Right renal cortex interstitium (tissue), 3 donors: ENCODE measurements around the gene GMCL2. TPM values are rescaled to one million over a fixed set of nuclear protein-coding genes. Genes with fewer than 3 reads are reported as not detected.
"Not testable (repeated sequence)": the region's sequence is repeated elsewhere in the genome, so short reads cannot be mapped to it uniquely, and the experiment has no call there.

Experiments
- DNase-seq, 3 donors: peaks; one replicate each; pipeline ENCODE4 v3.0.0-alpha.2; 2013; ENCODE audit warnings: low read depth in 3 of 3, low spot score in 2 of 3
- polyA plus RNA-seq, 3 donors: library from polyadenylated mRNA; unstranded; fragments of 120-200 nt; gene quantifications; one replicate each; pipeline ENCODE4 v1.2.1, GENCODE V29; 2013; ENCODE audit not compliant: insufficient read length in 3 of 3

GMCL2 gene
- under 1 TPM in 2 of 3 donors, not detected in 1; 0.06 to 0.07 TPM for polyA plus RNA-seq

- DNase-seq, result no peak
Measured at GRCh38 chr5:178187014-178187413, at the start of gene GMCL2. Gene GMCL2 (minus strand): TSS chr5:178187371. CDS start chr5:178187299, 72 bp downstream.

- DNase-seq, result no peak
Measured at GRCh38 chr5:178236679-178237078, 49.5 kb upstream of the GMCL2 start.

- no peak for DNase-seq
Measured at GRCh38 chr5:178236126-178236525, 49.0 kb upstream of the GMCL2 start.

- no peak for DNase-seq
Measured at GRCh38 chr5:178235588-178235974, 48.4 kb upstream of the GMCL2 start.

GRCh38 chr5:178234750-178235587, 47.8 kb upstream of the GMCL2 start:
- DNase-seq, result peak in 2 of 3 donors; percentile 51 to 56

GRCh38 chr5:178234121-178234749, 47.1 kb upstream of the GMCL2 start:
- DNase-seq, result no peak

DNA sequence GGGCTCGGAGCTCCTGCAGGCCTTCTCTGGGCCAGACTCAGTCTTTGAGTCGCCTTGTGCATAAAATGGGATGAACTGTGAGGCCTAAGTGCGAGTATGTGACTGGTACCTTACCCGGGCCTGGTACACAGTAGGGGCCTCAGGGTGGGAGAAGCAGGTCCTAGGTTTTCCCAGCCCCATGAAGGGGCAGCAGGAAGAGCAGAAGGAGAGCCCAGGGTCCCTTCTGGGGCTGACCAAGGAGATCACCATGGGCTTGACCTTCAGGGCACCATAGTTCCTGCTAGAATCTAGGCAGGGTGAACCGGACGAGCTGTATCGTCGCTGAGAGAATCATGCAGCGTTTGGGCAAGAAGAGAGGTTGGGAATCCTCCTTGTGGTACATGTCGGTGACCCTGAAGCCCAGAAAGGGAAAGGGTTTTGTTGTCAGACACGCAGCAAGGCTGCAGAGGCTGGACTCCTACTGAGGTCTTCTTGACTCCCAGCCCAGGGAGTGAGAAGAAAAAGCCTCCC, 45.8 kb upstream of the GMCL2 start:
- DNase-seq, result no peak

- peak in 2 of 3 donors; percentile 34 to 41 for DNase-seq
Measured at GRCh38 chr5:178232124-178232919, 45.2 kb upstream of the GMCL2 start, which contains the start of gene PHYKPL. Gene PHYKPL (minus strand): TSS chr5:178232802. CDS start chr5:178232550, 252 bp downstream.

- no peak for DNase-seq
Measured at GRCh38 chr5:178231539-178232123, 44.5 kb upstream of the GMCL2 start.

GRCh38 chr5:178230879-178231538, 43.8 kb upstream of the GMCL2 start:
- DNase-seq, result no peak

GRCh38 chr5:178229861-178230260, 42.7 kb upstream of the GMCL2 start:
- no peak for DNase-seq

GRCh38 chr5:178229111-178229510, 41.9 kb upstream of the GMCL2 start:
- DNase-seq, result not testable (repeated sequence)

DNA sequence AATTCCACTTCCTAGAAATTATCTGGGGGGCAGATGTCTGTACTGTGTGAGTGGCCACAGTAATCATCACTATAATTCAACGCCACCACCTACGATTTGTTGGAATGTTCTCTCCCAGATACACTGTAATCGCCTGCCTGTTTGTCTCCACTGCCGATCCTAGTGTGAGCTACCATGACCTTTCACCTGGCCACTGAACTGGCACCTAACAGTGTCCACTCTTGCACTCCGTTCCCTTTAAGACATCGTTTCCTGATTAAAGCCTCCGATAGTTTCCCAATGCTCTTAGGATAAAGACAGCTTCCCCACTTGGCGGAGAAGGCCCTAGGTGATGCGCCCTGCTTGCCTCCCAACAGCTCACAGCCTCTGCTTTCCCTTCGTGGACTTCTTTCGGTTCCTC, 41.4 kb upstream of the GMCL2 start:
- DNase-seq, result no peak

DNA sequence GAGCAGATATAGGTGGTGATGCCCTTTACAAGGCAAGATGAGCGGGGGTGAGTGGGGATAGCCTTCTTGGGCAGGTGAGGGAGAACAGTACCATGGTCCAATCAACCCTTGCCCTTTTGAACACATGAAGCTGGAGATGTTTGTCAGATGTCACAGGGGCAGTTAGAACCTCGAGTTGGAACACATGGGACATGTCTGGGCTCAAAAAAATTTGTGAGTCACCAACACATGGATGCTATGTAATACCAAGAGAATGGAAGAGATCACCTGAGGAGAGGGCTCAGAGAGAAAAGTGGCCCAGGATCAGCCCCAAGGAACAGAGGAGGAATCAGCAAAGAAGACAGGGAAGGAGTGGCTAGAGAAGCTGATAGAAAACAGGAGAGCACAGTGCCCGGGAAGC, 40.8 kb upstream of the GMCL2 start:
- no peak for DNase-seq

DNA sequence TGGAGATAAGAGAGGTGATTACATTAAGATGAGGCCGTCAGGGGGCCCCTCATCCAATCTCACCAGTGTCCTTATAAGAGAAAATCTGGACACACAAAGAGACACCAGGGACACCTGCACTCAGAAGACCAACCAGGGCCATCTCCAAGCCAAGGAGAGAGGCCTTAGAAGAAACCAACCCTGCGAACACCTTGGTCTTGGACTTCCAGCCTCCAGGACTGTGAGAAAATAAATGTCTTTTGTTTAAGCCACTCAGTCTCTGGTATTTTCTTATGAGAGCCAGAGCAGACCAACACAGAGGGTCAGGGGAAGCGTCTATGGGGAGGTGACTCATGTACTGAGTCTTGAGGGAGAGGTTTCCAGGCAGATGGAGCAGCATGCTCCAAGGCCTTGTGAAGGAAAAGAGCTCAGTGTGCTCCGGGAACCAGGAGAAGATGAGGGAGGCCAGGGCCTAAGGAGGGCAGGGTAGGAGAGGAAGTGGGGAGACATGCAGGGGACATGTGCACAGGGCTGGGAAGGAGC, 40.0 kb upstream of the GMCL2 start:
- no peak for DNase-seq

DNA sequence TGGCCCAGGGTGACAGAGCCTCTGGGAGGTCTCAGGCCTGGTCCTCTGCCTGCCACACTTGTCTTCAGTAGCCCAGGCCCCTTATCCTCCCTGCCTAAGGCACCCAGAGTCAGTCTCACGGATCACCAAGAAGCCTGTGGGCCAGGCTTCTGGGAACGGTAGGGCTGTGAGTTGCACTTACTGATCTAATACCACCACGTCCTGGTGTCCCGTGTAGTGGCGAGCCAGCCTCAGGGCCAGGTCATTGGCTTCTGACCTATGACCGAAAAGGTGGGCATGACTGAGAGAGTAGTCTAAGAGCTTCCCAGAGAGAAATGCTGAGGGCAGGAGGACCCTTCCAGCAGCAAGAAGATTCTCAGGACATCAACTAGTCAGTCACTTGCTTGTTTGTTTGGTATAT, 38.0 kb upstream of the GMCL2 start:
- DNase-seq, result no peak

DNA sequence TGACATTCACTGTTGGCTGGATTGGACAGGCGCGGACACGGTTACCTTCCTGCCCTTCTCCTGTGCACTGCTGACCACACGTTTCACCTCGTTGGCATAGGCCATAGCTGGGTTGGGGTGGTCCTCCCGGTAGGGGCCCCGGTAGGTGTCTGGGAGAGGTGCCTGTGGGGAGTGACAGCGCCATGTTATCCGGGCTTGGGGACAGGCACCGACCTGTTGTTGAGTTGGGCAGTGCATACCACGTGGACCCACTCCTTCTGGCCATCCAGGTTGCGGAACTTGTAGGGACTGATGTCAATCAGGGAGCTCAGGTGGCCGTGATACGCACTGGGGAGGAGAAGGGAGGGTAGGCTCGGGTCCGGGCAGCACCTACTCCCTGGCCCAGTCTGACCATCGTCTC, 37.2 kb upstream of the GMCL2 start:
- no peak for DNase-seq

DNA sequence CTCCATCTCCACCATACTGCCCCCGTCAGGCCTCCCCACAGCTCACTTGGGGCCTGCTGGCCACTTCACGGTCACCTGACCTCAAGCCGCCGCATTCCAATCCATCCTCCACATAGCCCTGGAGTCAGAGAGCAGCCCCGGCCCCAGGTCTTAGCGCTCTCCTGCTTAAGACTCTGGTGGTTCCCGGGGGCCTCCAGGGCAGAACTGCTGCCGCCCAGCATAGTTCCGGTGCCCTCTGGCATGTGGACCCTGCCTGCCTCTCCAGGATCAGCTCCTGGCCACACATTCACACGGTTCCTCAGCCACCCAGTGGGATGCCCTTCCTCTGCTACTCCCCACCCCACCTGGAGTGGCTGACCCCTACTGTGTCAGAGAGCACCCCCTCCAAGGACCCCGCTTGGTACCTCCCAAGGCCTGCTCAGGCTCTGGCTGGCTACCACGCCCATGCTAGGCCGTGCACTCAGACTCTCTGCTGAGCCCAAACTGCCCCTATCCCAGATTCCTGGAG, 36.7 kb upstream of the GMCL2 start:
- DNase-seq, result no peak

DNA sequence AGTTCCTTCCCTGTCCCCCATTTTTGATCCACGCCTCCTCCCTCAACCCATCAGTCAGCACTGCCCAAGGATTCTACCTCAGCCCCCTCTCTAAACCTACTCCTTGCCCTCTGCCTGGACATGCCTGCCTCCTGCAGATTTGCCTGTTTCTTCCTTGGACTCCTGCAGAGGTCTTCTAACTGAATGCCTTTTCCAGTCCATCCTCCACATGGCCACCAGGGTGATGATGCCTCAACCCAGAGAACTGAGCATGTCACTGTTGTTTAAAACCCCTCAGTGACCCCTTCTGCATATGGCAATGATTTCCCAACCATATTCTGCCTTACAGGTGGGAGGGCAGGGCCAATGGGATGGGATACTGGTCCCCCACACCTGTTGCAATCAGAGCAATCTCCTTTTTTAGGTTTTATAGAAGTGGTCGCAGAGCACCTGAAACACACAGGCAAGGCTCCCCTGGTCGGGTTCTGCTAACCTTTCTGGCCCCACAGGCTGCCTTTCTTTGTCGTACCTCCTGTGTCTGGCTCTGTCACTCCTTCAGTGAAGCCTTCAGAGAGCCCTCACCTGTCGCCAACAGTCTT, 36.1 kb upstream of the GMCL2 start:
- DNase-seq, result no peak
